B cell (primary cell): Measurements from ENCODE around the gene TMX4. TPM values are rescaled to one million over a fixed set of nuclear protein-coding genes. Genes with fewer than 3 reads are reported as not detected.

ENCODE experiments used
- ATAC-seq: fragments of 200-7000 bp; cut with Tn5 transposase; one replicate; pipeline ENCODE4 v1.10.0; 2021; ENCODE audit warnings: low read depth, mild to moderate bottlenecking, moderate number of reproducible peaks, moderate library complexity
- CTCF ChIA-PET: fragments of 350-600 bp; sonication (Branson Sonifier 250); formaldehyde crosslinking; loops from one replicate; lab custom pipeline; 2021; ENCODE audit warnings: antibody characterized with exemption, inconsistent platforms; lab: Charles Lee
- POLR2A ChIA-PET: fragments of 350-600 bp; sonication (Branson Sonifier 250); formaldehyde crosslinking; loops from one replicate; lab custom pipeline; 2021; ENCODE audit warnings: antibody characterized with exemption; lab: Charles Lee
- DNase-seq: peaks from one replicate; pipeline ENCODE4 v3.0.0; 2013
- H2AFZ ChIP-seq: 2 replicates; pipeline ENCODE4 v1.6.1; 2012; ENCODE audit warnings: mild to moderate bottlenecking, low read depth, low read length; ENCODE audit not compliant: insufficient read depth, poor library complexity, severe bottlenecking
- H3K27ac ChIP-seq, 2 donors: 1 replicate in 1 of 2; 2 replicates in 1 of 2; pipeline ENCODE4 v1.5.1; 2012 to 2013; ENCODE audit warnings: low read length in 2 of 2, mild to moderate bottlenecking in 2 of 2, moderate library complexity in 1 of 2
- H3K27me3 ChIP-seq, 4 experiments: fragments of 200-600 bp in 1 of 4; sonication (generic) in 1 of 4; replicated peaks in 1 of 4; 1 replicate in 2 of 4; 2 replicates in 2 of 4; pipeline versions ENCODE4 v1.6.1 to v1.7.0; 2013 to 2016; ENCODE audit warnings: low read length in 3 of 4, mild to moderate bottlenecking in 2 of 4, mixed read lengths in 1 of 4, moderate library complexity in 1 of 4; ENCODE audit not compliant: insufficient read depth in 4 of 4, control insufficient read depth in 3 of 4; ENCODE audit errors: control extremely low read depth in 1 of 4
- H3K36me3 ChIP-seq, 2 experiments: replicated peaks in 1 of 2; 1 replicate in 1 of 2; 2 replicates in 1 of 2; pipeline versions ENCODE4 v1.6.1 to v1.7.1; 2013; ENCODE audit warnings: low read length in 1 of 2; ENCODE audit not compliant: insufficient read depth in 2 of 2, control insufficient read depth in 1 of 2; ENCODE audit errors: control extremely low read depth in 1 of 2, extremely low read depth in 1 of 2
- H3K4me1 ChIP-seq, 2 donors: fragments of 200-600 bp in 1 of 2; sonication (generic) in 1 of 2; 1 replicate in 1 of 2; 2 replicates in 1 of 2; pipeline versions ENCODE4 v1.5.1 to v1.6.1; 2013 to 2017; ENCODE audit warnings: low read length in 2 of 2; ENCODE audit not compliant: control insufficient read depth in 2 of 2, insufficient read depth in 2 of 2
- H3K4me2 ChIP-seq: replicated peaks from 2 replicates; pipeline ENCODE3; 2012; ENCODE audit warnings: mild to moderate bottlenecking, low read depth, low read length; ENCODE audit not compliant: poor library complexity, severe bottlenecking
- H3K4me3 ChIP-seq, 5 experiments: fragments of 200-600 bp in 1 of 5; sonication (generic) in 1 of 5; 1 replicate in 3 of 5; 2 replicates in 2 of 5; pipeline versions ENCODE4 v1.5.1 to v1.7.0; 2011 to 2016; ENCODE audit warnings: low read length in 4 of 5, mild to moderate bottlenecking in 4 of 5, low read depth in 2 of 5, control low read depth in 1 of 5, moderate library complexity in 1 of 5; ENCODE audit not compliant: insufficient read depth in 1 of 5; ENCODE audit errors: control extremely low read depth in 1 of 5, extremely low read depth in 1 of 5
- H3K79me2 ChIP-seq: fragments of 200-600 bp; sonication (generic); one replicate; pipeline ENCODE4 v1.6.0; 2016; ENCODE audit warnings: low read length; ENCODE audit not compliant: control insufficient read depth, insufficient read depth
- H3K9ac ChIP-seq: fragments of 200-600 bp; sonication (generic); 2 replicates; pipeline ENCODE4 v1.6.1; 2017; ENCODE audit warnings: mild to moderate bottlenecking, low read length, moderate library complexity
- H3K9me3 ChIP-seq, 3 donors: one replicate each; pipeline versions ENCODE4 v1.6.1 to v1.7.1; 2013; ENCODE audit warnings: low read length in 2 of 3; ENCODE audit not compliant: control insufficient read depth in 2 of 3, insufficient read depth in 1 of 3; ENCODE audit errors: control extremely low read depth in 1 of 3
- H4K20me1 ChIP-seq: 2 replicates; pipeline ENCODE4 v1.6.0; 2012; ENCODE audit warnings: mild to moderate bottlenecking, low read length; ENCODE audit not compliant: insufficient read depth, control insufficient read depth, poor library complexity, severe bottlenecking
- H3K27ac Mint-ChIP-seq: one replicate; pipeline ENCODE4 v1.8.0; 2021; ENCODE audit warnings: mixed read lengths
- H3K27me3 Mint-ChIP-seq: one replicate; pipeline ENCODE4 v1.8.0; 2021; ENCODE audit warnings: mixed read lengths
- H3K4me1 Mint-ChIP-seq: one replicate; pipeline ENCODE4 v1.8.0; 2021; ENCODE audit warnings: mixed read lengths
- H3K4me3 Mint-ChIP-seq: one replicate; pipeline ENCODE4 v1.8.0; 2021; ENCODE audit warnings: mixed read lengths
- H3K9me3 Mint-ChIP-seq: one replicate; pipeline ENCODE4 v1.8.0; 2022; ENCODE audit warnings: mixed read lengths; ENCODE audit not compliant: insufficient read depth
- EZH2 ChIP-seq: IDR thresholded peaks from 2 replicates; pipeline ENCODE4 v1.6.1; 2012; ENCODE audit warnings: borderline replicate concordance, low read depth, mild to moderate bottlenecking, moderate library complexity, low read length; ENCODE audit not compliant: insufficient read depth, poor library complexity, severe bottlenecking
- WGBS: methylation state at CpG from one replicate; pipeline ENCODE4 v1.1.5; 2013; ENCODE audit warnings: missing lambda C conversion rate; ENCODE audit not compliant: insufficient coverage; 5-methylcytosine and 5-hydroxymethylcytosine counted together
- intact Hi-C: fragments of 100-400 bp; cut with micrococcal nuclease; formaldehyde crosslinking; loops from one replicate; pipeline ENCODE4 v1.10.0; 2022
- polyA plus RNA-seq: library from polyadenylated mRNA; depleted of rRNA; stranded (reverse); fragments of >200 nt; gene quantifications from 2 replicates; pipeline ENCODE4 v1.2.3, GENCODE V29; 2012
- total RNA-seq, 2 donors: library from RNA; stranded (reverse); fragments of 120-200 nt in 1 of 2; gene quantifications; 1 replicate in 1 of 2; 2 replicates in 1 of 2; pipeline versions ENCODE4 v1.2.3 to v1.2.4, GENCODE V29; 2013 to 2022
- TF ChIP-seq, protein P1 (sequence below): fragments of 200-600 bp; IDR thresholded peaks from one replicate; pipeline ENCODE4 v1.8.0; 2022; ENCODE audit warnings: antibody characterized with exemption, mild to moderate bottlenecking

TMX4 gene
- total and polyA plus RNA-seq, 2 donors (not counting 1 experiment from before 2014, with no cell fraction given) = 5.8 to 62.9 TPM

DNA sequence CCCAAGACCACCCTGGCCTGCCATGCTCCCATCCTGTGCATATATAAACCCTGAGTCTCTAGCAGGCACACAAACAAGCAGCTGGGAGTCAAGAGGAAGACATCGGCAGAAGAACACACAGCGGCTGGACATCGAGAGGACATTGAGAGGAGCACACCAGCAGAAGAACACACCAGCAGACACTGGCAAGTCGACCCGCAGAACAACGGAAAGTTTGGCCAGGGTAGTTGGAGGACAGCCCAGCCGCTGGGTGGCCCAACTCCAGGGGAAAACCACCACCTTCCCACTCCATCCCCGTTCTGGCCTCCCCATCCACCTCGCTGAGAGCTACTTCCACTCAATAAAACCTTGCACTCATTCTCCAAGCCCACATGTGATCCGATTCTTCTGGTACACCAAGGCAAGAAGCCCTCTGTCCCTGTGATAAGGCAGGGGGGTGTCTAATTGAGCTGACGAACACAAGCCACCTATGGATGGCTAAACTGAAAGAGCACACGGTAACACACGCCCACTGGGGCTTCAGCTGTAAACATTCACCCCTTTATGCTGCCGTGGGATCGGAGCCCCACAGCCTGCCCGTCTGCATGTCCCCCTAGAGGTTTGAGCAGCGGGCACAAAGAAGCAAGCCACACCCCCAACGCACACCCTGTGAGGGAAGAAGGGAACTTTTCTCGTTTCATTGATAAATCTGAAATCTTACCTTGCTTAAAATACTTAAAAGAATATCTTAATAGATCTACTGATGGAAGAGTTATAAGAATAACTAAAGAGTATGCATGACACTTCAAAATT is 13.8 kb downstream of the TMX4 start:
- Mint-ChIP-seq H3K27ac (no peak overlapping the region), H3K4me1 (peaks cover 8% of the 10 kb centered on the region), H3K4me3 (no peak overlapping the region), H3K27me3 (no peaks in the 10 kb centered on the region), H3K9me3 (no peaks in the 10 kb centered on the region)
- CTCF ChIA-PET = no interaction called here
- TF ChIP-seq, protein P1, sequence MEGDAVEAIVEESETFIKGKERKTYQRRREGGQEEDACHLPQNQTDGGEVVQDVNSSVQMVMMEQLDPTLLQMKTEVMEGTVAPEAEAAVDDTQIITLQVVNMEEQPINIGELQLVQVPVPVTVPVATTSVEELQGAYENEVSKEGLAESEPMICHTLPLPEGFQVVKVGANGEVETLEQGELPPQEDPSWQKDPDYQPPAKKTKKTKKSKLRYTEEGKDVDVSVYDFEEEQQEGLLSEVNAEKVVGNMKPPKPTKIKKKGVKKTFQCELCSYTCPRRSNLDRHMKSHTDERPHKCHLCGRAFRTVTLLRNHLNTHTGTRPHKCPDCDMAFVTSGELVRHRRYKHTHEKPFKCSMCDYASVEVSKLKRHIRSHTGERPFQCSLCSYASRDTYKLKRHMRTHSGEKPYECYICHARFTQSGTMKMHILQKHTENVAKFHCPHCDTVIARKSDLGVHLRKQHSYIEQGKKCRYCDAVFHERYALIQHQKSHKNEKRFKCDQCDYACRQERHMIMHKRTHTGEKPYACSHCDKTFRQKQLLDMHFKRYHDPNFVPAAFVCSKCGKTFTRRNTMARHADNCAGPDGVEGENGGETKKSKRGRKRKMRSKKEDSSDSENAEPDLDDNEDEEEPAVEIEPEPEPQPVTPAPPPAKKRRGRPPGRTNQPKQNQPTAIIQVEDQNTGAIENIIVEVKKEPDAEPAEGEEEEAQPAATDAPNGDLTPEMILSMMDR = no peak
- TF ChIP-seq EZH2 = no peak
- no peaks in the 10 kb centered on the region for H3K9me3 ChIP-seq
- peaks cover 15% of the 10 kb centered on the region for H3K79me2 ChIP-seq
- H4K20me1 ChIP-seq = peaks cover 18% of the 10 kb centered on the region
- POLR2A ChIA-PET = no interaction called here
- no peak overlapping the region for H3K9ac ChIP-seq
- no peak for ATAC-seq
- peaks cover 3% of the 10 kb centered on the region in 2 donors for H3K4me1 ChIP-seq
- no peak overlapping the region for H2AFZ ChIP-seq
- no peak overlapping the region for H3K27ac ChIP-seq
- intact Hi-C loops = loop anchor here (5.0 kb wide), 1 partner anchor 37 kb away; no protein-coding TSS in a partner anchor
- H3K27me3 ChIP-seq = no peaks in the 10 kb centered on the region
- WGBS = 97% methylated on average over 12 of the region's 19 CpGs
- no peak for DNase-seq
- no peak overlapping the region for H3K4me2 ChIP-seq
- no peak overlapping the region for H3K4me3 ChIP-seq
- H3K36me3 ChIP-seq = peaks cover 6 to 18% of the 10 kb centered on the region in 2 experiments

GRCh38 chr20:8005033-8005432 is 14.5 kb downstream of the TMX4 start:
- ChIA-PET CTCF (interaction anchor here (1.4 kb wide), 1 partner anchor 39 kb away, joined by 6 read pairs; no protein-coding TSS in a partner anchor), POLR2A (no interaction called here)
- no peak overlapping the region for H3K4me3 Mint-ChIP-seq
- WGBS = no CpG with 5 or more reads among the region's 2 CpGs
- intact Hi-C loops = loop anchor here (5.0 kb wide), 1 partner anchor 37 kb away; no protein-coding TSS in a partner anchor
- peaks cover 8% of the 10 kb centered on the region for H3K4me1 Mint-ChIP-seq
- H3K4me3 ChIP-seq = no peak overlapping the region
- DNase-seq (no peak), ATAC-seq (no peak)
- no peak overlapping the region for H3K27ac Mint-ChIP-seq
- H3K27me3 Mint-ChIP-seq = no peaks in the 10 kb centered on the region
- H3K9me3 Mint-ChIP-seq = no peaks in the 10 kb centered on the region
- peaks cover 3% of the 10 kb centered on the region in 2 donors for H3K4me1 ChIP-seq
- no peaks in the 10 kb centered on the region for H3K27me3 ChIP-seq
- no peaks in the 10 kb centered on the region for H3K9me3 ChIP-seq
- no peak overlapping the region for H3K4me2 ChIP-seq
- H3K27ac ChIP-seq = no peak overlapping the region
- H3K79me2 ChIP-seq = peaks cover 14% of the 10 kb centered on the region
- H3K36me3 ChIP-seq = peaks cover 10 to 25% of the 10 kb centered on the region in 2 experiments
- H2AFZ ChIP-seq = no peak overlapping the region
- TF ChIP-seq, protein P1 = no peak
- no peak for TF ChIP-seq EZH2
- no peak overlapping the region for H3K9ac ChIP-seq
- H4K20me1 ChIP-seq = peaks cover 14% of the 10 kb centered on the region
